AG04450 (cell line): Measurements from ENCODE around the gene KCP. TPM values are rescaled to one million over a fixed set of nuclear protein-coding genes. Genes with fewer than 3 reads are reported as not detected.
A peak's percentile ranks its signal among the peaks of the same experiment; 100 is the strongest.

Experiments
- CTCF ChIA-PET: fragments of 300-600, 350-600 bp; formaldehyde crosslinking; extraction: SDS; loops from one replicate; lab custom pipeline; 2022; ENCODE audit warnings: antibody characterized with exemption, inconsistent platforms; lab: Charles Lee
- POLR2A ChIA-PET: fragments of 350-600 bp; formaldehyde crosslinking; extraction: SDS; loops from one replicate; lab custom pipeline; 2021; ENCODE audit warnings: antibody characterized with exemption, inconsistent platforms; lab: Yijun Ruan, JAX
- DNase-seq: peaks from one replicate; pipeline ENCODE4 v3.0.0-alpha.2; 2011; ENCODE audit warnings: low read depth, low spot score
- H3K27ac ChIP-seq: one replicate; pipeline ENCODE4 v1.5.1; 2012; ENCODE audit warnings: low read depth, low read length, control low read depth
- H3K27me3 ChIP-seq: one replicate; pipeline ENCODE4 v1.6.0; 2012; ENCODE audit warnings: low read length; ENCODE audit not compliant: control insufficient read depth, insufficient read depth
- H3K4me3 ChIP-seq: 2 replicates; pipeline ENCODE4 v1.5.1; 2011; ENCODE audit warnings: mild to moderate bottlenecking, low read depth, low read length, control low read depth
- H3K9me3 ChIP-seq: 2 replicates; pipeline ENCODE4 v1.5.1; 2012; ENCODE audit warnings: low read length; ENCODE audit not compliant: control insufficient read depth, insufficient read depth
- CTCF ChIP-seq: IDR thresholded peaks from 2 replicates; pipeline ENCODE4 v1.5.1; 2011; ENCODE audit warnings: low read depth, low read length, control low read depth, inconsistent platforms
- polyA plus RNA-seq: library from polyadenylated mRNA; depleted of rRNA; stranded (reverse); fragments of >200 nt; gene quantifications from 2 replicates; pipeline ENCODE4 v1.2.3, GENCODE V29; 2011

Gene KCP
- polyA plus RNA-seq, 1 experiment: 0.04 TPM

GRCh38 chr7:128845475-128845874, 65.0 kb downstream of the KCP start:
- no peak for DNase-seq
- no peak overlapping the region for H3K27ac ChIP-seq
- no peak overlapping the region for H3K4me3 ChIP-seq
- ChIA-PET CTCF (no interaction called here), POLR2A (no interaction called here)
- no peaks in the 10 kb centered on the region for H3K27me3 ChIP-seq
- TF ChIP-seq CTCF: no peak
- H3K9me3 ChIP-seq: no peaks in the 10 kb centered on the region; the same call in 1 of the 2 replicates

DNA sequence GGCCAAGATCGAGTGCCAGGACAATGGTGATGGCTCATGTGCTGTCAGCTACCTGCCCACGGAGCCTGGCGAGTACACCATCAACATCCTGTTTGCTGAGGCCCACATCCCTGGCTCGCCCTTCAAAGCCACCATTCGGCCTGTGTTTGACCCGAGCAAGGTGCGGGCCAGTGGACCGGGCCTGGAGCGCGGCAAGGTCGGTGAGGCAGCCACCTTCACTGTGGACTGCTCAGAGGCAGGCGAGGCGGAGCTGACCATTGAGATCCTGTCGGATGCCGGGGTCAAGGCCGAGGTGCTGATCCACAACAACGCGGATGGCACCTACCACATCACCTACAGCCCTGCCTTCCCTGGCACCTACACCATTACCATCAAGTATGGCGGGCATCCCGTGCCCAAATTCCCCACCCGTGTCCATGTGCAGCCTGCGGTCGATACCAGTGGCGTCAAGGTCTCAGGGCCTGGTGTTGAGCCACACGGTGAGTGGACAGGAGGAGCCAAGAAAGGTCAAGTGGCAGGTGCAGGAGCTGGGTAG, 65.7 kb downstream of the KCP start:
- CTCF ChIA-PET: no interaction called here
- POLR2A ChIA-PET: no interaction called here
- no peak overlapping the region for H3K4me3 ChIP-seq

DNA sequence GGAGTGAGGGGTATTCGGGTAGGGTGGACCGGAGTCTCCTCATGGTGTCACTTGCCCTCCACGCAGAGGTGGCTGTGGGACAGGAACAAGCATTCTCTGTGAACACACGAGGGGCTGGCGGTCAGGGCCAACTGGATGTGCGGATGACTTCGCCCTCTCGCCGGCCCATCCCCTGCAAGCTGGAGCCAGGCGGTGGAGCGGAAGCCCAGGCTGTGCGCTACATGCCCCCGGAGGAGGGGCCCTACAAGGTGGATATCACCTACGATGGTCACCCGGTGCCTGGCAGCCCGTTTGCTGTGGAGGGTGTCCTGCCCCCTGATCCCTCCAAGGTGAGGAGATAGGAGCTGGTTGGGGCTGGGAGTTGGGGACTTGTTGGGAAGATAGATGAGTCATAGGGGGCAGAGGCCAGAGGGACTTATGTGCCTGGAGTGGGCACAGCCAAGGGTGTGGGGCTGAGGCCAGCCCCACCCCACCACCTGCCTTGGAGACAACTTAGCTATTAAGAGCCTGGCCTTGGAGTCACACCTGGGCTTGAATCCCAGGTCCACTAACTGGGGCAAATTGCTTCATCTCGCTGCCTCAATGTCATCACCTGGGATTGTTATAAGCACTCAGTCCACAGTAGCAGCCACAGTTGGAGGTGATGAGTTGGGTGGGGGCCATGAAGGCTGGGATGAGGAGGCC, 66.4 kb downstream of the KCP start:
- Histone ChIP-seq H3K4me3 (no peak overlapping the region), H3K27ac (peak overlapping the region; percentile 11), H3K27me3 (no peaks in the 10 kb centered on the region), H3K9me3 (no peaks in the 10 kb centered on the region; the same call in 1 of the 2 replicates)
- no peak for DNase-seq
- ChIA-PET CTCF (no interaction called here), POLR2A (no interaction called here)
- TF ChIP-seq CTCF: no peak

More for the DNA sequence above, 65.7 kb downstream of the KCP start:
- no peak for TF ChIP-seq CTCF
- H3K27ac ChIP-seq: no peak overlapping the region
- no peaks in the 10 kb centered on the region for H3K27me3 ChIP-seq
- no peak for DNase-seq
- no peaks in the 10 kb centered on the region; the same call in 1 of the 2 replicates for H3K9me3 ChIP-seq

- Histone ChIP-seq H3K4me3 (no peak overlapping the region), H3K9me3 (no peaks in the 10 kb centered on the region; the same call in 1 of the 2 replicates), H3K27me3 (no peaks in the 10 kb centered on the region), H3K27ac (no peak overlapping the region)
- no peak for DNase-seq
- ChIA-PET CTCF (interaction anchor here (1.0 to 1.8 kb wide), 2 partner anchors 11 to 103 kb away, joined by 3 to 14 read pairs; no protein-coding TSS in a partner anchor), POLR2A (interaction anchor here (0.5 to 0.8 kb wide), 2 partner anchors 10 to 12 kb away, joined by 5 read pairs; no protein-coding TSS in a partner anchor)
- no peak for TF ChIP-seq CTCF
These were observed 67.6 kb downstream of the KCP start for GRCh38 chr7:128842674-128843641.
